Esophagus muscularis mucosa (tissue), 4 donors: ENCODE data around the gene PLSCR3. TPM values are rescaled to one million over a fixed set of nuclear protein-coding genes. Genes with fewer than 3 reads are reported as not detected.

Experiments used
- DNase-seq: peaks from one replicate; pipeline ENCODE4 v3.0.0-alpha.2; 2017; ENCODE audit errors: extremely low spot score
- H3K27ac ChIP-seq, 4 donors: fragments of 200-600 bp; sonication (generic); replicated peaks in 1 of 4; 1 replicate in 3 of 4; 2 replicates in 1 of 4; pipeline ENCODE4 v1.5.1; 2016 to 2019; ENCODE audit warnings: mild to moderate bottlenecking in 1 of 4
- H3K27me3 ChIP-seq, 4 donors: fragments of 200-600 bp; sonication (generic); one replicate each; pipeline versions ENCODE4 v1.5.1 to v1.6.0; 2016 to 2019
- H3K36me3 ChIP-seq, 4 donors: fragments of 200-600 bp; sonication (generic); one replicate each; pipeline ENCODE4 v1.5.1; 2016 to 2019
- H3K4me1 ChIP-seq, 4 donors: fragments of 200-600 bp; sonication (generic); one replicate each; pipeline ENCODE4 v1.5.1; 2016 to 2019
- H3K4me3 ChIP-seq, 4 donors: fragments of 200-600 bp; sonication (generic); 1 replicate in 2 of 4; 2 replicates in 2 of 4; pipeline ENCODE4 v1.5.1; 2016 to 2019; ENCODE audit warnings: mild to moderate bottlenecking in 4 of 4, moderate library complexity in 1 of 4
- H3K9me3 ChIP-seq, 4 donors: fragments of 200-600 bp; sonication (generic); 1 replicate in 3 of 4; 2 replicates in 1 of 4; pipeline ENCODE4 v1.5.1; 2016 to 2019
- CTCF ChIP-seq, 3 experiments: fragments of 200-600 bp in 2 of 3; fragments of 450-650 bp in 1 of 3; sonication (generic) in 2 of 3; IDR thresholded peaks; one replicate each; pipeline ENCODE4 v1.5.1; 2017 to 2019; ENCODE audit warnings: antibody characterized with exemption in 3 of 3, mild to moderate bottlenecking in 2 of 3, moderate library complexity in 1 of 3
- EP300 ChIP-seq: sonication (generic); formaldehyde crosslinking; IDR thresholded peaks from one replicate; pipeline ENCODE4 v1.6.1; 2017; ENCODE audit warnings: antibody characterized with exemption
- POLR2A ChIP-seq: fragments of 450-650 bp; IDR thresholded peaks from one replicate; pipeline ENCODE4 v1.6.1; 2017; ENCODE audit warnings: antibody characterized with exemption, moderate library complexity, mild to moderate bottlenecking, low read depth
- POLR2AphosphoS5 ChIP-seq, 2 donors: sonication (generic); formaldehyde crosslinking; IDR thresholded peaks; one replicate each; pipeline ENCODE4 v1.6.1; 2017; ENCODE audit warnings: antibody characterized with exemption in 2 of 2
- WGBS: methylation state at CpG from one replicate; pipeline ENCODE4 v1.1.5; 2018; 5-methylcytosine and 5-hydroxymethylcytosine counted together
- intact Hi-C: fragments of 100-400 bp; cut with DNase I; formaldehyde crosslinking; loops from one replicate; pipeline ENCODE4 v1.15.1; 2023
- total RNA-seq, 4 donors: library from RNA; depleted of rRNA; stranded (reverse); fragments of >200 nt; gene quantifications; one replicate each; pipeline versions ENCODE4 v1.1.0 to v1.2.1, GENCODE V29; 2016

Gene PLSCR3
- total RNA-seq, 4 donors from 2014 or later = 17.7 to 39.9 (median 24.3) TPM

DNA sequence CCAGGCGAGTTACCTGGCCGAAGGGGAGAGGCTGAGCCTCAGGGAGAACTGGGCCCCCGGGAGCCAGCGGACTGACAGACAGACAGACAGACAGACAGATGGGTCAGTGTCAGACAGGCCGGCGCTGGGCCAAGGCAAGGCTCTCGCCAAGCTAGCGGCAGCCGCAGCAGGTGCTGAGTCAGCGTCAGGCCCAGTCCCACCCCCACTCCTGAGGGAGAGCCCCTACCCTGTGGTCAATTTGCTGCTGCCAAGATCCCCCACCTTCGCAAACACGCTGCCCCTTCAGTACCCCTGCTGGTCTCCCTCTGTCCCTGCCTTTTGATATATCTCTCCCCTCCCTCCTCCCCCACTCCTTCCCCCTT, 46.5 kb upstream of the PLSCR3 start:
- intact Hi-C loops = no loop called here
- TF ChIP-seq EP300 (no peak), POLR2AphosphoS5 (IDR thresholded peaks at IDR 0.05) (no peak), POLR2A (no peak)

GRCh38 chr17:7440113-7440833, 45.9 kb upstream of the PLSCR3 start:
- intact Hi-C loops = no loop called here
- Histone ChIP-seq H3K9me3 (no peaks in the 10 kb centered on the region), H3K36me3 (no peaks in the 10 kb centered on the region), H3K4me1 (peaks cover 64 to 72% (median 68%) of the 10 kb centered on the region in 4 donors), H3K4me3 (peak overlapping the region; percentile 37 to 48 (median 40)), H3K27me3 (peaks cover 0 to 98% (median 43%) of the 10 kb centered on the region in 4 donors), H3K27ac (no peak overlapping the region)
- 7% methylated on average over 23 of the region's 46 CpGs for WGBS
- no peak for DNase-seq
- TF ChIP-seq POLR2AphosphoS5 (IDR thresholded peaks at IDR 0.05) = no peak

More for the DNA sequence above, 46.5 kb upstream of the PLSCR3 start:
- H3K9me3 ChIP-seq = no peaks in the 10 kb centered on the region
- H3K27ac ChIP-seq = no peak overlapping the region
- no peaks in the 10 kb centered on the region for H3K36me3 ChIP-seq
- peaks cover 0 to 98% (median 48%) of the 10 kb centered on the region in 4 donors for H3K27me3 ChIP-seq
- H3K4me3 ChIP-seq = peak overlapping the region in 2 of 4 donors; percentile 37 to 43
- peaks cover 64 to 72% (median 67%) of the 10 kb centered on the region in 4 donors for H3K4me1 ChIP-seq
- DNase-seq = no peak
- WGBS = 23% methylated on average over 12 of the region's 12 CpGs

- 6% methylated on average over 20 of the region's 50 CpGs for WGBS
- peaks cover 0 to 97% (median 37%) of the 10 kb centered on the region in 4 donors for H3K27me3 ChIP-seq
- H3K4me1 ChIP-seq = peaks cover 59 to 72% (median 67%) of the 10 kb centered on the region in 4 donors
- H3K9me3 ChIP-seq = no peaks in the 10 kb centered on the region
- peak within 1 kb of the TSS; percentile 43 to 62 (median 46) for H3K4me3 ChIP-seq
- H3K36me3 ChIP-seq = no peaks in the 10 kb centered on the region
- DNase-seq = no peak
- TF ChIP-seq EP300 = no peak
- TF ChIP-seq POLR2AphosphoS5 (IDR thresholded peaks at IDR 0.05) = no peak
- H3K27ac ChIP-seq = no peak within 1 kb of the TSS
- intact Hi-C loops = loop anchor here (5.0 kb wide), 2 partner anchors 48 to 118 kb away; partner anchors contain the start of gene TNFSF13
These were observed 45.3 kb upstream of the PLSCR3 start, which contains the start of gene FGF11 for GRCh38 chr17:7439462-7440112. Gene FGF11, plus strand, starts transcription at chr17:7439512. Its CDS starts 109 bp downstream, at chr17:7439621.

- Histone ChIP-seq H3K27me3 (peaks cover 0 to 96% (median 37%) of the 10 kb centered on the region in 4 donors), H3K4me1 (peaks cover 57 to 71% (median 67%) of the 10 kb centered on the region in 4 donors), H3K36me3 (no peaks in the 10 kb centered on the region), H3K4me3 (peak overlapping the region; percentile 43 to 62 (median 46)), H3K27ac (no peak overlapping the region), H3K9me3 (no peaks in the 10 kb centered on the region)
- TF ChIP-seq POLR2A (no peak), CTCF (IDR thresholded peaks at IDR 0.05) (no peak), POLR2AphosphoS5 (IDR thresholded peaks at IDR 0.05) (no peak), EP300 (no peak)
- intact Hi-C loops = loop anchor here (5.0 kb wide), 2 partner anchors 48 to 118 kb away; partner anchors contain the start of gene TNFSF13
- DNase-seq = no peak
- WGBS = 59% methylated on average over 11 of the region's 11 CpGs
These were observed 44.5 kb upstream of the PLSCR3 start for GRCh38 chr17:7438656-7439460.

GRCh38 chr17:7437950-7438614, 43.8 kb upstream of the PLSCR3 start:
- intact Hi-C loops = loop anchor here (2.0 to 5.0 kb wide), 4 partner anchors 33 to 119 kb away; partner anchors contain the start of genes TMEM256 and TNFSF13
- peaks cover 0 to 96% (median 37%) of the 10 kb centered on the region in 4 donors for H3K27me3 ChIP-seq
- H3K4me1 ChIP-seq = peaks cover 57 to 71% (median 67%) of the 10 kb centered on the region in 4 donors
- no peak for TF ChIP-seq EP300
- no peak for TF ChIP-seq CTCF (IDR thresholded peaks at IDR 0.05)
- TF ChIP-seq POLR2AphosphoS5 (IDR thresholded peaks at IDR 0.05) = no peak
- no peak for TF ChIP-seq POLR2A
- H3K4me3 ChIP-seq = peak overlapping the region; percentile 42 to 62 (median 46)
- H3K27ac ChIP-seq = no peak overlapping the region
- no peaks in the 10 kb centered on the region for H3K36me3 ChIP-seq
- WGBS = 27% methylated on average over 29 of the region's 48 CpGs
- H3K9me3 ChIP-seq = no peaks in the 10 kb centered on the region
- DNase-seq = no peak
